ENCODE results near the gene KCNN3. TPM values are rescaled to one million over a fixed set of nuclear protein-coding genes. Genes with fewer than 3 reads are reported as not detected.
A peak's percentile ranks its signal among the peaks of the same experiment; 100 is the strongest.

The KCNN3 gene
- total RNA-seq, 1 donor from 2014 or later: 4.8 TPM

- DNase-seq (ENCODE audit: extremely low read depth, low read depth, low spot score): no peak
These were observed 70.9 kb downstream of the KCNN3 start for GRCh38 chr1:154799188-154799587.

GRCh38 chr1:154798645-154799044, 71.4 kb downstream of the KCNN3 start:
- DNase-seq (ENCODE audit: extremely low read depth, low read depth, low spot score): no peak

GRCh38 chr1:154797175-154797574, 72.9 kb downstream of the KCNN3 start:
- DNase-seq (ENCODE audit: extremely low read depth, low read depth, low spot score): no peak

- DNase-seq (ENCODE audit: extremely low read depth, low read depth, low spot score): no peak
These were observed 73.7 kb downstream of the KCNN3 start for GRCh38 chr1:154796303-154796892.

GRCh38 chr1:154794608-154795007, 75.5 kb downstream of the KCNN3 start:
- no peak for DNase-seq (ENCODE audit: extremely low read depth, low read depth, low spot score)

GRCh38 chr1:154793685-154794084, 76.4 kb downstream of the KCNN3 start:
- DNase-seq (ENCODE audit: extremely low read depth, low read depth, low spot score): no peak

- no peak for DNase-seq (ENCODE audit: extremely low read depth, low read depth, low spot score)
These were observed 77.2 kb downstream of the KCNN3 start for GRCh38 chr1:154792899-154793298.

GRCh38 chr1:154791292-154792166, 78.6 kb downstream of the KCNN3 start:
- DNase-seq (ENCODE audit: extremely low read depth, low read depth, low spot score): peak; percentile 72

- DNase-seq (ENCODE audit: extremely low read depth, low read depth, low spot score): no peak
These were observed 81.2 kb downstream of the KCNN3 start for GRCh38 chr1:154788886-154789285.

- no peak for DNase-seq (ENCODE audit: extremely low read depth, low read depth, low spot score)
These were observed 81.8 kb downstream of the KCNN3 start for GRCh38 chr1:154788110-154788870.

- no peak for DNase-seq (ENCODE audit: extremely low read depth, low read depth, low spot score)
These were observed 83.1 kb downstream of the KCNN3 start for GRCh38 chr1:154786804-154787570.

- peak; percentile 78 for DNase-seq (ENCODE audit: extremely low read depth, low read depth, low spot score)
These were observed 85.1 kb downstream of the KCNN3 start for GRCh38 chr1:154784924-154785531.

GRCh38 chr1:154784416-154784815, 85.7 kb downstream of the KCNN3 start:
- no peak for DNase-seq (ENCODE audit: extremely low read depth, low read depth, low spot score)

GRCh38 chr1:154783976-154784375, 86.1 kb downstream of the KCNN3 start:
- no peak for DNase-seq (ENCODE audit: extremely low read depth, low read depth, low spot score)

GRCh38 chr1:154780541-154780940, 89.5 kb downstream of the KCNN3 start:
- DNase-seq (ENCODE audit: extremely low read depth, low read depth, low spot score): no peak

GRCh38 chr1:154779551-154780189, 90.4 kb downstream of the KCNN3 start:
- no peak for DNase-seq (ENCODE audit: extremely low read depth, low read depth, low spot score)

GRCh38 chr1:154778944-154779343, 91.1 kb downstream of the KCNN3 start:
- no peak for DNase-seq (ENCODE audit: extremely low read depth, low read depth, low spot score)

GRCh38 chr1:154778275-154778674, 91.8 kb downstream of the KCNN3 start:
- DNase-seq (ENCODE audit: extremely low read depth, low read depth, low spot score): no peak

GRCh38 chr1:154777781-154778180, 92.3 kb downstream of the KCNN3 start:
- no peak for DNase-seq (ENCODE audit: extremely low read depth, low read depth, low spot score)

GRCh38 chr1:154777154-154777553, 92.9 kb downstream of the KCNN3 start:
- no peak for DNase-seq (ENCODE audit: extremely low read depth, low read depth, low spot score)
